AG08395 (cell line): ENCODE results near the gene ARHGAP42.

Experiments
- DNase-seq: peaks from one replicate; pipeline ENCODE4 v3.0.0; 2012; ENCODE audit warnings: mixed read lengths, low spot score

The ARHGAP42 gene

GRCh38 chr11:100800202-100800601 lies 113.1 kb downstream of the ARHGAP42 start:
- DNase-seq, result no peak

- DNase-seq, result no peak
Measured at GRCh38 chr11:100801225-100801999, 114.3 kb downstream of the ARHGAP42 start.

- DNase-seq, result peak; percentile 28
Measured at GRCh38 chr11:100805506-100806199, 118.6 kb downstream of the ARHGAP42 start.

GRCh38 chr11:100806296-100806695 lies 119.2 kb downstream of the ARHGAP42 start:
- no peak for DNase-seq

GRCh38 chr11:100808904-100809491 lies 121.9 kb downstream of the ARHGAP42 start:
- peak; percentile 24 for DNase-seq

GRCh38 chr11:100810146-100810545 lies 123.1 kb downstream of the ARHGAP42 start:
- no peak for DNase-seq

- no peak for DNase-seq
Measured at GRCh38 chr11:100810666-100811065, 123.6 kb downstream of the ARHGAP42 start.

- no peak for DNase-seq
Measured at GRCh38 chr11:100812517-100812916, 125.4 kb downstream of the ARHGAP42 start.

GRCh38 chr11:100815787-100816330 lies 128.8 kb downstream of the ARHGAP42 start:
- DNase-seq, result no peak

GRCh38 chr11:100816823-100817222 lies 129.7 kb downstream of the ARHGAP42 start:
- DNase-seq, result no peak

GRCh38 chr11:100817620-100818019 lies 130.5 kb downstream of the ARHGAP42 start:
- no peak for DNase-seq

GRCh38 chr11:100820621-100821020 lies 133.5 kb downstream of the ARHGAP42 start:
- no peak for DNase-seq

- no peak for DNase-seq
Measured at GRCh38 chr11:100821198-100821597, 134.1 kb downstream of the ARHGAP42 start.

- DNase-seq, result peak; percentile 6
Measured at GRCh38 chr11:100823360-100823759, 136.3 kb downstream of the ARHGAP42 start.

- no peak for DNase-seq
Measured at GRCh38 chr11:100824041-100824809, 137.1 kb downstream of the ARHGAP42 start.

- no peak for DNase-seq
Measured at GRCh38 chr11:100825626-100826025, 138.5 kb downstream of the ARHGAP42 start.

GRCh38 chr11:100827934-100828661 lies 141.0 kb downstream of the ARHGAP42 start:
- DNase-seq, result no peak

- no peak for DNase-seq
Measured at GRCh38 chr11:100830274-100830673, 143.2 kb downstream of the ARHGAP42 start.

- peak; percentile 53 for DNase-seq
Measured at GRCh38 chr11:100830978-100831732, 144.1 kb downstream of the ARHGAP42 start.

GRCh38 chr11:100831929-100832494 lies 144.9 kb downstream of the ARHGAP42 start:
- DNase-seq, result peak; percentile 15
